Left renal pelvis (tissue), 4 donors: Measurements from ENCODE around the gene LLCFC1. TPM values are rescaled to one million over a fixed set of nuclear protein-coding genes. Genes with fewer than 3 reads are reported as not detected.
"Not testable (repeated sequence)": the region's sequence is repeated elsewhere in the genome, so short reads cannot be mapped to it uniquely, and the experiment has no call there.

Source experiments
- DNase-seq, 4 donors: peaks; one replicate each; pipeline ENCODE4 v3.0.0-alpha.2; 2013; ENCODE audit warnings: low read depth in 4 of 4, low spot score in 3 of 4
- polyA plus RNA-seq, 4 donors: library from polyadenylated mRNA; unstranded; fragments of 120-200 nt; gene quantifications; one replicate each; pipeline ENCODE4 v1.2.1, GENCODE V29; 2013; ENCODE audit not compliant: insufficient read length in 4 of 4

LLCFC1 gene
- polyA plus RNA-seq, 4 donors = 0.21 to 0.99 (median 0.47) TPM

- DNase-seq = no peak
Measured at GRCh38 chr7:142968229-142968628, 28.9 kb downstream of the LLCFC1 start.

GRCh38 chr7:142969183-142969582 lies 29.9 kb downstream of the LLCFC1 start:
- DNase-seq = no peak

- DNase-seq = no peak
Measured at GRCh38 chr7:142974626-142975025, 35.3 kb downstream of the LLCFC1 start.

GRCh38 chr7:142978402-142978801 lies 39.1 kb downstream of the LLCFC1 start:
- not testable (repeated sequence) for DNase-seq

DNA sequence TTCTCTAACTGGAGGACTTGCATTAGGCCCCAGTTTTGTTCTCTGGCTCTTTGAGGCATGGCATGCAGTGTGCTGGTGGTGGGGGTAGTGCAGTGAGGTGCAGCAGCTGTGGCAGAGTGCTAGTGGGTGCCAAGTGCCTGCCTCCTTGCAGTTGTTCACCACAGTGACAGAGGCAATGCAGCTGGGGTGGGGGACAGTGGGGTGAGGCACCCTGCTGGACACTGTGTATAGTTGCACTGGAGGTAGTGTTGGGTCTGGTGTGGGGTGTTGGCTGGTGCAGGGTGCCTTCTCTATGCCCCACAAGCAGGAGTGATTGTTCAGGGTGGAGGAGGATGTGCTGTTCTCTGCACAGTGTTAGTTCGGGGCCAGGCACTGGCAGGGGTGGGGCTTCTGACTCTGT lies 44.5 kb downstream of the LLCFC1 start:
- no peak for DNase-seq

- no peak for DNase-seq
Measured at GRCh38 chr7:142984297-142984696, 45.0 kb downstream of the LLCFC1 start.

Other genes with a start within 250 kb of the LLCFC1 start
- not detected for gene PRSS1, start 190.0 kb upstream of the LLCFC1 start, polyA plus RNA-seq
- not detected for gene PRSS2, start 168.5 kb upstream of the LLCFC1 start, polyA plus RNA-seq
- gene EPHB6, start 84.4 kb upstream of the LLCFC1 start, polyA plus RNA-seq = 10 to 100 TPM; 18.9 to 29.6 (median 20.7) TPM
- gene TRPV6, start 53.7 kb upstream of the LLCFC1 start, polyA plus RNA-seq = 10 to 100 TPM in 2 of 4 donors, 1 to 10 TPM in 1, under 1 TPM in 1; 0.31 to 18.5 (median 11.3) TPM
- 1 to 10 TPM in 2 of 4 donors, under 1 TPM in 2; 0.05 to 1.8 (median 1.2) TPM for gene TRPV5, start 5.7 kb upstream of the LLCFC1 start, polyA plus RNA-seq
- 1 to 10 TPM; 1.1 to 3.8 (median 3.3) TPM for gene KEL, start 22.9 kb downstream of the LLCFC1 start, polyA plus RNA-seq
- gene OR9A2, start 87.6 kb downstream of the LLCFC1 start, polyA plus RNA-seq = not detected
- gene OR6V1, start 112.9 kb downstream of the LLCFC1 start, polyA plus RNA-seq = not detected
- not detected for gene PIP, start 192.6 kb downstream of the LLCFC1 start, polyA plus RNA-seq
- not detected for gene TAS2R39, start 243.9 kb downstream of the LLCFC1 start, polyA plus RNA-seq